Panc1 (cell line): ENCODE results near the gene NPM3. TPM values are rescaled to one million over a fixed set of nuclear protein-coding genes. Genes with fewer than 3 reads are reported as not detected.

Source experiments
- ATAC-seq: fragments of 200-7000 bp; cut with Tn5 transposase; 2 replicates; pipeline ENCODE4 v1.9.1; 2020; ENCODE audit warnings: mild to moderate bottlenecking, moderate library complexity
- BruUV-seq: library from RNA; stranded (reverse); fragments of 400-500 nt; replicated peaks from 2 replicates; lab custom pipeline; 2021; lab: Mats Ljungman, UMichigan
- CTCF ChIA-PET: fragments of 300-600 bp; sonication (Branson Sonifier 250); formaldehyde crosslinking; loops from one replicate; lab custom pipeline; 2022; ENCODE audit warnings: antibody characterized with exemption; lab: Charles Lee
- POLR2A ChIA-PET: fragments of 300-600 bp; sonication (Branson Sonifier 250); formaldehyde crosslinking; loops from one replicate; lab custom pipeline; 2022; ENCODE audit warnings: antibody characterized with exemption; lab: Charles Lee
- DNase-seq: peaks from one replicate; pipeline ENCODE4 v3.0.0-alpha.2; 2010; ENCODE audit warnings: low read depth, low spot score
- H3K27ac ChIP-seq: 2 replicates; pipeline ENCODE4 v1.5.1; 2011; ENCODE audit warnings: mild to moderate bottlenecking, low read length, inconsistent platforms
- H3K27me3 ChIP-seq: fragments of 200-500 bp; sonication (Bioruptor generic); 2 replicates; pipeline ENCODE4 v1.6.0; 2014; ENCODE audit warnings: low read length, inconsistent platforms; ENCODE audit not compliant: control insufficient read depth, insufficient read depth
- H3K36me3 ChIP-seq: fragments of 200-500 bp; sonication (Bioruptor generic); 2 replicates; pipeline ENCODE4 v1.5.1; 2014; ENCODE audit warnings: inconsistent platforms, mild to moderate bottlenecking, low read length, moderate library complexity; ENCODE audit not compliant: control insufficient read depth, insufficient read depth
- H3K4me1 ChIP-seq: 2 replicates; pipeline ENCODE4 v1.5.1; 2011; ENCODE audit warnings: inconsistent platforms, mild to moderate bottlenecking, low read length, moderate library complexity; ENCODE audit not compliant: control insufficient read depth, insufficient read depth
- H3K4me3 ChIP-seq, 2 experiments: 2 replicates each; pipeline ENCODE4 v1.5.1; 2011 to 2012; ENCODE audit warnings: low read depth in 2 of 2, low read length in 2 of 2, mild to moderate bottlenecking in 2 of 2, inconsistent platforms in 1 of 2, moderate library complexity in 1 of 2
- H3K9me3 ChIP-seq: fragments of 200-500 bp; sonication (Bioruptor generic); 2 replicates; pipeline ENCODE4 v1.5.1; 2014; ENCODE audit warnings: low read depth, mild to moderate bottlenecking, inconsistent platforms, low read length, moderate library complexity; ENCODE audit not compliant: control insufficient read depth, insufficient read depth
- POLR2AphosphoS5 ChIP-seq: IDR thresholded peaks from 2 replicates; pipeline ENCODE4 v1.6.1; 2012; ENCODE audit warnings: mild to moderate bottlenecking, low read depth, low read length, moderate library complexity
- SIN3A ChIP-seq: IDR thresholded peaks from 2 replicates; pipeline ENCODE4 v1.6.1; 2012; ENCODE audit warnings: low read depth, mild to moderate bottlenecking, low read length, moderate library complexity, borderline replicate concordance; ENCODE audit not compliant: insufficient read depth
- TCF7L2 ChIP-seq: IDR thresholded peaks from 2 replicates; pipeline ENCODE4 v1.6.1; 2011; ENCODE audit warnings: mild to moderate bottlenecking, low read depth, low read length, inconsistent platforms
- in situ Hi-C: cut with HindIII; loops from 2 replicates; pipeline ENCODE4 v1.10.0; 2016; ENCODE audit warnings: low sequenced_read_pairs, low pct_unique_long_range_greater_than_20kb
- intact Hi-C: fragments of 100-400 bp; cut with micrococcal nuclease; formaldehyde crosslinking; loops from one replicate; pipeline ENCODE4 v1.10.0; 2022; ENCODE audit not compliant: unreplicated experiment
- total RNA-seq: library from RNA; stranded (reverse); gene quantifications from one replicate; pipeline ENCODE4 v1.2.1, GENCODE V29; 2021; ENCODE audit not compliant: unreplicated experiment
- TF ChIP-seq, protein P1 (sequence below): fragments of 450-650 bp; IDR thresholded peaks from 2 replicates; pipeline ENCODE4 v1.5.1; 2017; ENCODE audit warnings: mild to moderate bottlenecking
- TF ChIP-seq, protein P2 (sequence below), 2 experiments: IDR thresholded peaks; 2 replicates each; pipeline ENCODE4 v1.6.1; 2011 to 2012; ENCODE audit warnings: low read depth in 2 of 2, control low read depth in 1 of 2, low read length in 1 of 2, mild to moderate bottlenecking in 1 of 2, moderate library complexity in 1 of 2; ENCODE audit not compliant: insufficient read depth in 1 of 2

The NPM3 gene
- total RNA-seq, 1 experiment from 2014 or later: 109 TPM

- BruUV-seq: no TSS peak
- POLR2A ChIA-PET: no interaction called here
- H3K27me3 ChIP-seq: no peaks in the 10 kb centered on the region; the same call in 1 of the 2 replicates
- no peaks in the 10 kb centered on the region for H3K9me3 ChIP-seq
- intact Hi-C loops: no loop called here
- H3K4me1 ChIP-seq: no peaks in the 10 kb centered on the region
- H3K36me3 ChIP-seq: no peaks in the 10 kb centered on the region
- no peak overlapping the region for H3K4me3 ChIP-seq
- no peak overlapping the region for H3K27ac ChIP-seq
- DNase-seq: no peak
- ATAC-seq: no peak
- CTCF ChIA-PET: no interaction called here
- in situ Hi-C loops: no loop called here
- no peak for TF ChIP-seq POLR2AphosphoS5
- TF ChIP-seq, protein P1, sequence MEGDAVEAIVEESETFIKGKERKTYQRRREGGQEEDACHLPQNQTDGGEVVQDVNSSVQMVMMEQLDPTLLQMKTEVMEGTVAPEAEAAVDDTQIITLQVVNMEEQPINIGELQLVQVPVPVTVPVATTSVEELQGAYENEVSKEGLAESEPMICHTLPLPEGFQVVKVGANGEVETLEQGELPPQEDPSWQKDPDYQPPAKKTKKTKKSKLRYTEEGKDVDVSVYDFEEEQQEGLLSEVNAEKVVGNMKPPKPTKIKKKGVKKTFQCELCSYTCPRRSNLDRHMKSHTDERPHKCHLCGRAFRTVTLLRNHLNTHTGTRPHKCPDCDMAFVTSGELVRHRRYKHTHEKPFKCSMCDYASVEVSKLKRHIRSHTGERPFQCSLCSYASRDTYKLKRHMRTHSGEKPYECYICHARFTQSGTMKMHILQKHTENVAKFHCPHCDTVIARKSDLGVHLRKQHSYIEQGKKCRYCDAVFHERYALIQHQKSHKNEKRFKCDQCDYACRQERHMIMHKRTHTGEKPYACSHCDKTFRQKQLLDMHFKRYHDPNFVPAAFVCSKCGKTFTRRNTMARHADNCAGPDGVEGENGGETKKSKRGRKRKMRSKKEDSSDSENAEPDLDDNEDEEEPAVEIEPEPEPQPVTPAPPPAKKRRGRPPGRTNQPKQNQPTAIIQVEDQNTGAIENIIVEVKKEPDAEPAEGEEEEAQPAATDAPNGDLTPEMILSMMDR: no peak
Observed at GRCh38 chr10:101763141-101763846, 20.0 kb downstream of the NPM3 start.

DNA sequence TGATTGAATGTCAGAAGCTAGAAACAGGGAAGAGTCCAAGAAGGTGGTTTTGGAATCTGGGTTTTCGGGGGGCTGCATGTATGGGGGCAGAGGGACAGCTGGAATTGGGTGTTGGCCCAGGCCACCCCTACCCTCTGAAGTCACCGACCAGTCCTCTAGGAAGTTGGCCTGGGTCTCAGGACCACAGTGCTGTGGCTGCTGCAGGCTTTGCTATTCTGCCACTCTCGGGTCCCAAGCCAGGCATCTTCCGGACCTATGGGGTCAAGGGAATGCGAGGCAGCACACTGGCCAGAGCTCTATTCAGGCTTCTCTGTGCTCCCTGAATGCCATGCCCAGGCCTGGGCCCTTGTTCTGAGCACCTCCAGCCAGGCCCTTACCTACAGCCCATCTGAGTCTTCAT is 20.5 kb downstream of the NPM3 start:
- ATAC-seq: no peak
- ChIA-PET POLR2A (no interaction called here), CTCF (no interaction called here)
- Histone ChIP-seq H3K4me1 (no peaks in the 10 kb centered on the region), H3K36me3 (no peaks in the 10 kb centered on the region), H3K27ac (no peak overlapping the region), H3K4me3 (no peak overlapping the region), H3K9me3 (no peaks in the 10 kb centered on the region), H3K27me3 (no peaks in the 10 kb centered on the region; the same call in 1 of the 2 replicates)
- in situ Hi-C loops (no loop called here), intact Hi-C loops (no loop called here)
- TF ChIP-seq POLR2AphosphoS5 (no peak), SIN3A (no peak), TCF7L2 (no peak)
- TF ChIP-seq, protein P2, sequence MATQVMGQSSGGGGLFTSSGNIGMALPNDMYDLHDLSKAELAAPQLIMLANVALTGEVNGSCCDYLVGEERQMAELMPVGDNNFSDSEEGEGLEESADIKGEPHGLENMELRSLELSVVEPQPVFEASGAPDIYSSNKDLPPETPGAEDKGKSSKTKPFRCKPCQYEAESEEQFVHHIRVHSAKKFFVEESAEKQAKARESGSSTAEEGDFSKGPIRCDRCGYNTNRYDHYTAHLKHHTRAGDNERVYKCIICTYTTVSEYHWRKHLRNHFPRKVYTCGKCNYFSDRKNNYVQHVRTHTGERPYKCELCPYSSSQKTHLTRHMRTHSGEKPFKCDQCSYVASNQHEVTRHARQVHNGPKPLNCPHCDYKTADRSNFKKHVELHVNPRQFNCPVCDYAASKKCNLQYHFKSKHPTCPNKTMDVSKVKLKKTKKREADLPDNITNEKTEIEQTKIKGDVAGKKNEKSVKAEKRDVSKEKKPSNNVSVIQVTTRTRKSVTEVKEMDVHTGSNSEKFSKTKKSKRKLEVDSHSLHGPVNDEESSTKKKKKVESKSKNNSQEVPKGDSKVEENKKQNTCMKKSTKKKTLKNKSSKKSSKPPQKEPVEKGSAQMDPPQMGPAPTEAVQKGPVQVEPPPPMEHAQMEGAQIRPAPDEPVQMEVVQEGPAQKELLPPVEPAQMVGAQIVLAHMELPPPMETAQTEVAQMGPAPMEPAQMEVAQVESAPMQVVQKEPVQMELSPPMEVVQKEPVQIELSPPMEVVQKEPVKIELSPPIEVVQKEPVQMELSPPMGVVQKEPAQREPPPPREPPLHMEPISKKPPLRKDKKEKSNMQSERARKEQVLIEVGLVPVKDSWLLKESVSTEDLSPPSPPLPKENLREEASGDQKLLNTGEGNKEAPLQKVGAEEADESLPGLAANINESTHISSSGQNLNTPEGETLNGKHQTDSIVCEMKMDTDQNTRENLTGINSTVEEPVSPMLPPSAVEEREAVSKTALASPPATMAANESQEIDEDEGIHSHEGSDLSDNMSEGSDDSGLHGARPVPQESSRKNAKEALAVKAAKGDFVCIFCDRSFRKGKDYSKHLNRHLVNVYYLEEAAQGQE (IDR thresholded peaks at IDR 0.05; ENCODE audit: insufficient read depth in 1 of 2, low read depth in 2 of 2, low read length in 1 of 2): no peak
- TF ChIP-seq, protein P1: no peak
- no peak for DNase-seq
- BruUV-seq: no TSS peak
